CD4-positive, alpha-beta T cell treated with Interleukin-15 for 4 hours (primary cell): ENCODE data around the gene CACNA2D1.
"Not testable (repeated sequence)": the region's sequence is repeated elsewhere in the genome, so short reads cannot be mapped to it uniquely, and the experiment has no call there.

ENCODE experiments used
- DNase-seq: peaks from one replicate; pipeline ENCODE4 v3.0.0-alpha.2; 2020; ENCODE audit warnings: low spot score

Gene CACNA2D1

DNA sequence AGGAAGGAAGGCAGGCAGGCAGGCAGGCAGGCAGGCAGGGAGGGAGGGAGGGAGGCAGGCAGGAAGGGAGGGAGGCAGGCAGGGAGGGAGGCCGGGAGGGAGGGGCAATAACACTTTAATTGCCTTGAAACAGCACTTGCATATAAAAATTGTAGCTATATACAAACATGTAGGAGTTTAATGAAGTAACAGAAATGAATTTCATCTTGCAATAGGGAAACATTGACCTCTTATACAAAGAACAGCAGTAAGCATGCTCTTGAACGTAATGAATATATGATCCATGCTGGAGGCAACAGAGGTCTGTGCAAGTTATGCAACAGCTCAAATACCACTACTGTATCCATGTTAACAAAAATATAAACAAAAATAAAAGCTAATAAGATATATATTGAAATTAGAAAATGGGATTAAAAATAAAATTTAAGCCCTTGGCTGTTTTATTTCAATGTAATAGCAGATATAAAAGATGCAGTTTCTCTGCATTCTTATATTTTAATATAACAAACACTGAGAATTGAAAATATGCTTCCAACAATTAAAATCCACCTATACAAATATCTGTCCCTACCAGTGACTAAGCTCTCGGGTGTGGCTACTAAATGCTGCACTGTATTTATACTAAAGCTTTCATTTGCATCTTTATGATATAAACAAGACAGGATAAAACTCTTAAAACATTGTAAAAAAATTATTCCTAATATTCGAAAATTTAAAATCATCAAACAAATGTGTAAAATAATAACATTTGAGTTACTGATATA is 50.3 kb downstream of the CACNA2D1 start:
- DNase-seq, result no peak

DNA sequence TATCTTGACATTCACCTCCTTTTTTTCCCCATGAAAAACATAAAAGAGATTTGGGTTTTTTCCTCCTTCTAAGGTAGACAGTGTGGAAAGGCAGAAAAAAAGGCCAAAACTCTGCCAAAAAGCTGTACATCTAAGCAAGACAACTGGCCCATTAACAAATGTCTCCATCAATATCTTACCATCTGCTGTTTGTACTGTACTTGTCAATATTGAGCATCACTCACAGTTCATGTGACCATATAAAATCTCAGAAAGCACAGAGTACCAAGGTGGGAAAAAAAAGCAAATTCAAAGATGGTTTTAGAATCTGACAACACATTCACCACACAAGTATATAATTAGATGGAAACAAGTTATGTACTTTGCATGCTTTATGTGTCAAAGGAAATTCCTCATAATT is 52.6 kb downstream of the CACNA2D1 start:
- DNase-seq, result no peak

GRCh38 chr7:82389876-82390275 is 53.7 kb downstream of the CACNA2D1 start:
- DNase-seq, result no peak

- DNase-seq, result no peak
These were observed 55.4 kb downstream of the CACNA2D1 start for GRCh38 chr7:82388138-82388537.

DNA sequence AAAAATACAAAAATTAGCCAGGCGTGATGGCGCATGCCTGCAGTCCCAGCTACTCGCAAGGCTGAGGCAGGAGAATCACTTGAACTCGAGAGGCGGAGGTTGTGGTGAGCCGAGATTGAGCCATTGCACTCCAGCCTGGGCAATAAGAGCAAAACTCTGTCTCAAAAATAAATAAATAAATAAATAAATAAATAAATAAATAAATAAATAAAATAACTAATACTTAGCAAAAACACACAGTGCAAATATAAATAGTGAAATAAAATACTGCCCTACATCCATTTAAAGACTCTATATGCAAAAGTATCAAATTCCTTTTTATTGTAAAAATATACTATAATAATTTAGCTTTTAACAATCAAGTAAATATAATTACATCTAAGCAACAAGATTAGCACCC is 57.0 kb downstream of the CACNA2D1 start:
- DNase-seq, result not testable (repeated sequence)

DNA sequence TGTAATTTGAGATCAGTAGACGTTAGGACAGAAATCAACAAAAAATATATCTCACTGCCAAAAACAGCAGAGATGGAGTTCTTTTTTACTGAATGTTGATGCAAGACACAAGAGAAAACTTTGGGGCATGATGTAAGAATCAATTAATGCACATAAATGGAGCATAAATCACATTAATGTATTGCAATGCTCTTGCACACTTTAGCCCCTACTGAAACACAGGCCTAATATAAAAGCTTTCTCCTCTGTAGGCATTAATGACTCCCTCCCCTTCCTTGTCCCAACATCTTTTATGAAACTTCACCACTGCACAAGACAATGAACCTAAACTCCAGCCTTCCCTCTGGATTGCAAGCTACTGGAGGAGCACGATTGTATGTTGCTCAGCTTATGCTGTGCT is 58.8 kb downstream of the CACNA2D1 start:
- no peak for DNase-seq

DNA sequence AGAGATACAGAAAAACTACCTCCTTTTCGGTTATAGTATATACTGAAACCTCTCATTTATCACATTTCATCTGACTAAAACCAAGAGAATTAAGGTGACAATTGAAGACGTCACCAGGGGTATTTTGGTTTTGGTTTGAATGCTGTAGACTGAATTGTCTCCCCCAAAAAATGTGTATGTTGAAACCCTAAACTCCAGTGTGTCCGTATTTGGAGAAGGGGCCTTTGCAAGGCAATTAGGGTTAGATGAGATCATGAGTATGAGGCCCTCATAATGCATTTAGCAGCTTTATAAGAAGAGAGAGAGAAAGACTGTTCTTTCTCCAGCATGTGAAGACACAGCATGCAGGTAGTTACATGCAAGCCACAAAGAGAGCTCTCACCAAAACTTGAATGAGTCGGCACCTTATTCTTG is 59.5 kb downstream of the CACNA2D1 start:
- DNase-seq, result no peak

DNA sequence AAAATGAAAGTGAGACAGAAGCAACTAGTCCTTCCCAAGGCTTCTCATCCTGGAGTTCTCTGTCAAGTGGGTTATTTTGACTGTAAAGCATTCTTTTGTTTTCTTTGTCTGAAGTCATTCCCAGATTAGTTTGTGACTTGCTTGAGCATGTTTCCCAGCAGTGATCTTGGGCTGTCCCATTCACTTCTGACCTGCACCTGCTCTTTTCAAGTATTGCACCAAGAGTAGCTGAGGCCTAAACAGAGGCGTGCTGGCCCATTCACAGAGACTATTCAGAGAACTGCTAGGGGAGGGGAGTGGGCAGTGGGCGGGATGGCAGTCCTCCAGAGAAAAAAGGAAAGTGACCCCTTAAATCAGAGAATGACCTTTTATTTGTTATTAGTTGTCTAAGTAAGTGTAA is 61.3 kb downstream of the CACNA2D1 start:
- no peak for DNase-seq

DNA sequence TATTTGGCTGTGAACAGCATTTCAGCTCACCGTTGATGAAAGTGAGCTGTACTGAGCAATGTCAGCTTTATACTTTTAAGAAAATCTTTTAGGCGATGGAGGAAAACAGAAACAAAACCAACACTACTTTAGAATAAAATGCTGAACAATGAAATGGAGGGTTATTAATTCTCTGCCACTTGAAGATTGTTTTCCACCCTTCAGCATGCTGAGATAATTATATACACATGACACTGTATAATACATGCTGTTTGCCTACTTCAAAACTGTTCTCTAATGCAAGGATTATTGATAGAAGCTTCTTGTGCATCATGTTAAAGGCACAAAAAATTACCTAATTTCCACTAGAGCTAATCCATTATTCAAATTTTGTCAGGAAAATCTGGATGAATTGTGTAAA is 66.8 kb downstream of the CACNA2D1 start:
- DNase-seq, result no peak

- DNase-seq, result no peak
These were observed 67.9 kb downstream of the CACNA2D1 start for GRCh38 chr7:82375713-82376112.

DNA sequence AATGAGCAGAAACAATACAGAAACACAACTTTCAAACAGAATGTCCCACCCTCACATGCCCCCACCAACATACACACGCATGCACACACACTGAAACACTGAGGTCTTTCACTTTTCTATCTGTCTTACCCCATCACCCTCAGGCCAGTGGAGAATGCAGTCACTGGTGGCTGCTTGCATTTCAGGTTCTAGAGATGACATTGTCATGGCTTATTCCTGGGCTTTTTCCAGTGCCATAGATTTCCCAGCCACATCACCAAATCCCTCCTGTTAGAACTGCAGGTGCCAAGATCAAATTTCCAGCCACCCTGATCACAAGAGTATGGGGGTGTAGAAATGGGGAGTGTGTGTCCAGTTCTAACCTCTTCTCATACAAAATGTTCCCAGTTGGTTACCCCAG is 68.4 kb downstream of the CACNA2D1 start:
- DNase-seq, result no peak

DNA sequence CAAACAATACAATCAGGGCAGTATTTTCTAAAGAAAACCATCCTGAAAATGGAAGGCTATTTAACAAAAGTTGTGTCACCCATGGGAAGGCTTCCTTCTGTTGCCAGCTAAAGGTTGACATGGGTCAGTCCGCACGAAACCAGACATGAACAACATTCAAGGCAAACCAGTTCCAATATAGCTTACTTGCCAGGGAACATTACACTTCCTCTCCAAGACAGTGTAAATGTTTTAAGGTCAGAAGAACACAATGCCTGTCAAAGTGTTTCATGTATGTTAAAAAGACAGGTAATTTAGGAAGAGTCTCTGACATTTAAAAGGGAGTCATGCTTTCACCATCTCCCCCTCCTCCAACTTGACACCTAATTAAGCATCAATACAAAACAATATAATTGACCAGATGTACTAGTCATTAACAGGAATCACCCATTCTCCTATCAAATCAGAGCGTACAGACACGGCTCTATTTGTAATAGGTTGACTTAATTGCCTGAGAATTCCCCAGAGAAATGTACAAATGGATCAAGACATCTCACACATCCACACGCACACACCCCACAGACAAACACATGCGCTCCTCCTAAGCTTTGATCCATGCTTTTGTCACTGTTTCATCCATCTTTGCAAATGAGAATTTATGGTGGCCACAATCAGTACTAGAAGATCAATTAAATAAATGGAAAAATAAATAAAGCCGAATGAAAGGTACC is 69.5 kb downstream of the CACNA2D1 start:
- no peak for DNase-seq

DNA sequence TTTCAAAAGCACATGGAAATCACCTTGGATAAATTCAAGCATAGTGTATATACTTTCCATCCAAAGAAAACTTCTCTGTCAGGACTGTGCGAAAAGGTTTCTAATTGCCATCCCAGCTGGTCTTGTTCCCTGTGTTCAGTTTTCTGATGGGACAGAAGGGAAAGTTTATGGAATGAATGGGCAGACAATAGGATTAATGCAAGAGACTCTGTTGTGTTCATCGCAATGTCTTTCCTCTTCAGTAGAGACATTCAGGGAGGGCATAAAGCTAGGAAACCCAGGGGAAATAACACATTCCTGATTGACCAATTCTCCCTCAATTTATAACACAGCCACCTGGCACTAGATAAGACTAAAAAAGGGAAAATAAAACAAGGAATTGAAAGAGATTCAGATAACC is 78.9 kb downstream of the CACNA2D1 start:
- DNase-seq, result no peak

DNA sequence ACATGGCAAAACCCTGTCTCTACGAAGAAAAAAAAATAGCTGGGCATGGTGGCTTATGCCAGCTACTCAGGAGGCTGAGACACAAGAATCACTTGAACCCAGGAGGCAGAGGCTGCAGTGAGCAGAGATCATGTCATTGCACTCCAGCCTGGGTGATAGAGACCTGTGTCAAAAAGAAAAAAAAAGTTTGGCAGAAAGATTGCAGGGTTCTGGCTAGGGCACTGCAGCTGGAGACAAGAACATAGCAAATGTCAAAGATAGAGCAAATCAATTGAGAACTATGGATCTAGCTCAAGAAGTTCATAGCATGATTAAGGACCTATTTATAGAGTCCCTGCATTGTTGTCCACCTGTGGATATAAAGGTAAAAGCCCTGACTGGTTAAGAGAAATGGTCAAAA is 79.5 kb downstream of the CACNA2D1 start:
- no peak for DNase-seq

GRCh38 chr7:82362129-82362706 is 81.4 kb downstream of the CACNA2D1 start:
- DNase-seq, result no peak

DNA sequence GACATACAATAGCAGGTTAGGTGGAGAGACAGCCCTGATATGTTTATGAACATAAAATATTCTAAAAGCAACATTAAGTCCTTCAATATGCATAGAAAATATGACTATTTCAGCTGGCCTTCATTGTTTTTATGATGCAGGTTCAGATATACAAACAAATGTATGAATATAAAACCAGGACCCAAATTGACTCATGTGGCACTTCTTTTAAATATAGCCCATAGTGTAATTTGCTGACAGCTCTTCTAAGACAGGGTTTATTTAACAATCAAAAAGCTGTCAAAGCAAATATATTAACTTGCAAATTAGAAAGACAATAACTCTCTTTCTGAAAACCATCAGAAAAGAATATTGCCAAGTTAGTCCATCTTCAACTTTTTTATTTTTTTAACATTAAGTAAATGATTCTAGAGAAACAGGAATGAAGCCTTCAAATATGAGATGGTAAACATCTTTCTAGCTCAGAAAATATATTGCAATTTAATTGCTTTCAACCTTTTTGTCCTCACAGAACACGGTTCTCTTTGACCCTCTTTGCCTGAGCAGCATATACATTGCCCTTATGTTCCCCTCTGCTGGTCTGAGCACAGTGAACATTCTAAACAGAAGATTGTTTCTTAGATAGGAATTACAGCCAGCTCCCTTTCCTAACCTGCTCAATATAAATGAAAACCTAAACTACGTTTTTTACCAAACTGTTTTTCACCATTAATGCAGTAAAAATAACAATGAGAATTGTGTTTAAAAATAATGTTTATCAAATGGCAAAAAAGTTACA is 82.8 kb downstream of the CACNA2D1 start:
- DNase-seq, result no peak

GRCh38 chr7:82359426-82359825 is 84.2 kb downstream of the CACNA2D1 start:
- DNase-seq, result no peak

- no peak for DNase-seq
These were observed 84.7 kb downstream of the CACNA2D1 start for GRCh38 chr7:82358923-82359322.

DNA sequence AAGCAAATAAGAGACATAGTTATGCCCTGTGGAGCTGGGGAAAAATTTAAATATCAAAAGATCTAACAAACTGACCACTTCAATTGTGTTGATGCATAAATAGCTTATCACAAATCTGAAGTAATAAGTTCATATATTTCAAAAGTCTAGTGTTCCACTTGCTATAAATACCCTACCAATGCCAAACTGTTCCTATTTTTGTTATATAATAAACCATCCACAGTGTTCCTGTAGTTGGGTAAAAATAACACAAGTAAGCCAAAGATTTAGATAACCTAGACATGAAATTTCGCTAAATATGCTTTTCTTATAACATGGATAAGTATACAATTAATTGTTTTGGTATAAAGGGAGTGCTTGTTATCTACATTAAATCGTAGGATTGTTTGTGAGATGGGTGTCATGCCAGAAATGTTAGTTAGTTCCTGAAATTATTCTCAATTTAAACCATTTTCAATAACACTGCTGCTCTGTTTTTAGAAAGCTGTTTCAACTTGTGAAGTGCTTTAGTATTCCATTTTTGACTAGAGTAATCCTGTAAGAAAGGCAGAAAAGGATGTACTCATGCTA is 85.5 kb downstream of the CACNA2D1 start:
- no peak for DNase-seq

DNA sequence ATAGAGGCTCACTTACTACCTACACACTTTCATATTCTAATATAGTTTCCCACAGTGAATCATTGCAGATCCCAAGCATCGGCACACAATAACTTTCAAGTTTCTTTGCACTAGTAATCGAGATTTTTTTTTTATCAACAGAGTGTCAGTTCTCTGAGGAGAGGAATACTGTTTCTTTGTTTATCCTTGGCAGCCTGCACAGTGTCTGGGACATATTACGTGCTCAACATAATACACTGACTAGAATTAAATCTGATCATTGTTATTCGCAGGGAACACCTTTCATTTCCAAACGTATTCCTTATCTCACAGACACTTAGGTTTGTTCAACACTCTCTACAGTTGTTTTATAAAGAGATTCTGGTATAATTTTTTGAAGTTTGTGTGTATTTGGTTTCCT is 95.3 kb downstream of the CACNA2D1 start:
- no peak for DNase-seq

GRCh38 chr7:82347808-82348207 is 95.8 kb downstream of the CACNA2D1 start:
- DNase-seq, result no peak

DNA sequence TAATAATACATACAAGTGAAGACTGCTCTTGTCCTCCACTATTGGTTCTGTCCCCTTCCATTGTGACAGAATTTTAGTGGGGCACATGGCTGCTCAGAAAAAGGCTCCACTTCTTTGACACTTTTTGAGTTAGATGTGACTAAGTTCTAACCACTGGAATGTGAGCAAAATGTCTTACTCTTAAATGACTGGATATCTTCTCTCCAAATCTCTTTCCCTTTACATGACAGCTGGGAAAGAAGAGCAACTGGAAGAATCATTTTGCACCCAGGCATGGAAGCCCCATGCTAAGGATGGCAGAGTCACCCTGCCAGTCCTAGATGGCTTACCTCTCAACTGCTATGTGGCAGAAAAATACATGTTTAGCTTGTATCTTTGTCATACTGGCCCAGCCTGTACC is 97.7 kb downstream of the CACNA2D1 start:
- no peak for DNase-seq
